NT2/D1 (cell line): ENCODE data around the gene MACROD1.

Source experiments
- DNase-seq: peaks from one replicate; pipeline ENCODE4 v3.0.0-alpha.2; 2011; ENCODE audit warnings: low read depth, low spot score
- H3K27me3 ChIP-seq: 2 replicates; pipeline ENCODE4 v1.6.0; 2011; ENCODE audit warnings: mild to moderate bottlenecking; ENCODE audit not compliant: insufficient read length, insufficient read depth
- H3K36me3 ChIP-seq: 2 replicates; pipeline ENCODE4 v1.6.1; 2011; ENCODE audit warnings: mild to moderate bottlenecking, low read length, mixed read lengths; ENCODE audit not compliant: insufficient read depth, insufficient read length
- H3K4me1 ChIP-seq: 2 replicates; pipeline ENCODE4 v1.5.1; 2011; ENCODE audit not compliant: insufficient read depth, insufficient read length
- H3K4me3 ChIP-seq: 2 replicates; pipeline ENCODE4 v1.5.1; 2011; ENCODE audit warnings: low read depth; ENCODE audit not compliant: insufficient read length
- H3K9ac ChIP-seq: 2 replicates; pipeline ENCODE4 v1.6.0; 2011; ENCODE audit warnings: low read depth; ENCODE audit not compliant: insufficient read length
- H3K9me3 ChIP-seq: 2 replicates; pipeline ENCODE4 v1.5.1; 2011; ENCODE audit warnings: mild to moderate bottlenecking, low read length; ENCODE audit not compliant: insufficient read depth
- SUZ12 ChIP-seq: IDR thresholded peaks from 2 replicates; pipeline ENCODE4 v1.6.1; 2011; ENCODE audit not compliant: insufficient read length, insufficient read depth; ENCODE audit errors: extremely low read depth
- YY1 ChIP-seq: IDR thresholded peaks from 2 replicates; pipeline ENCODE4 v1.6.1; 2011; ENCODE audit not compliant: insufficient read length, insufficient read depth
- ZNF274 ChIP-seq: IDR thresholded peaks from 2 replicates; pipeline ENCODE4 v1.6.1; 2011; ENCODE audit warnings: mild to moderate bottlenecking, low read depth, low read length

The MACROD1 gene

GRCh38 chr11:64110465-64111375, 55.2 kb downstream of the MACROD1 start:
- no peak overlapping the region for H3K4me3 ChIP-seq
- peaks cover 49% of the 10 kb centered on the region for H3K27me3 ChIP-seq
- no peaks in the 10 kb centered on the region for H3K36me3 ChIP-seq
- TF ChIP-seq ZNF274 (no peak), YY1 (no peak), SUZ12 (no peak)
- peaks cover 11% of the 10 kb centered on the region for H3K4me1 ChIP-seq
- no peak overlapping the region for H3K9ac ChIP-seq
- no peak for DNase-seq
- no peaks in the 10 kb centered on the region for H3K9me3 ChIP-seq

- Histone ChIP-seq H3K36me3 (no peaks in the 10 kb centered on the region), H3K9ac (no peak overlapping the region), H3K4me1 (peaks cover 13% of the 10 kb centered on the region), H3K4me3 (no peak overlapping the region), H3K27me3 (peaks cover 45% of the 10 kb centered on the region), H3K9me3 (no peaks in the 10 kb centered on the region)
- TF ChIP-seq SUZ12 (no peak), YY1 (no peak), ZNF274 (no peak)
- no peak for DNase-seq
These were observed 56.6 kb downstream of the MACROD1 start for GRCh38 chr11:64109332-64109731.

GRCh38 chr11:64107303-64107702, 58.6 kb downstream of the MACROD1 start:
- no peak overlapping the region for H3K4me3 ChIP-seq
- TF ChIP-seq YY1 (no peak), SUZ12 (no peak), ZNF274 (no peak)
- H3K27me3 ChIP-seq, result peaks cover 35% of the 10 kb centered on the region
- no peak overlapping the region for H3K9ac ChIP-seq
- no peaks in the 10 kb centered on the region for H3K9me3 ChIP-seq
- no peaks in the 10 kb centered on the region for H3K36me3 ChIP-seq
- peaks cover 19% of the 10 kb centered on the region for H3K4me1 ChIP-seq
- DNase-seq, result no peak

GRCh38 chr11:64104632-64105031, 61.3 kb downstream of the MACROD1 start:
- H3K27me3 ChIP-seq, result peaks cover 36% of the 10 kb centered on the region
- no peak overlapping the region for H3K4me3 ChIP-seq
- DNase-seq, result no peak
- H3K36me3 ChIP-seq, result no peaks in the 10 kb centered on the region
- H3K9ac ChIP-seq, result no peak overlapping the region
- no peaks in the 10 kb centered on the region for H3K9me3 ChIP-seq
- no peak for TF ChIP-seq ZNF274
- peaks cover 19% of the 10 kb centered on the region for H3K4me1 ChIP-seq

GRCh38 chr11:64103277-64103985, 62.5 kb downstream of the MACROD1 start:
- no peak overlapping the region for H3K9ac ChIP-seq
- no peaks in the 10 kb centered on the region for H3K36me3 ChIP-seq
- H3K9me3 ChIP-seq, result no peaks in the 10 kb centered on the region
- no peak overlapping the region for H3K4me3 ChIP-seq
- peaks cover 19% of the 10 kb centered on the region for H3K4me1 ChIP-seq
- H3K27me3 ChIP-seq, result peaks cover 43% of the 10 kb centered on the region
- TF ChIP-seq YY1 (no peak), SUZ12 (no peak), ZNF274 (no peak)
- no peak for DNase-seq

- H3K4me1 ChIP-seq, result peaks cover 16% of the 10 kb centered on the region
- no peaks in the 10 kb centered on the region for H3K36me3 ChIP-seq
- H3K27me3 ChIP-seq, result peaks cover 49% of the 10 kb centered on the region
- no peak for TF ChIP-seq YY1
- no peak for TF ChIP-seq ZNF274
- no peak for TF ChIP-seq SUZ12
- no peaks in the 10 kb centered on the region for H3K9me3 ChIP-seq
- H3K9ac ChIP-seq, result no peak overlapping the region
- DNase-seq, result no peak
- H3K4me3 ChIP-seq, result no peak overlapping the region
These were observed 63.7 kb downstream of the MACROD1 start for GRCh38 chr11:64102005-64102738.

GRCh38 chr11:64101461-64101860, 64.5 kb downstream of the MACROD1 start:
- peaks cover 18% of the 10 kb centered on the region for H3K4me1 ChIP-seq
- H3K9me3 ChIP-seq, result no peaks in the 10 kb centered on the region
- no peak for DNase-seq
- no peak overlapping the region for H3K9ac ChIP-seq
- peaks cover 53% of the 10 kb centered on the region for H3K27me3 ChIP-seq
- H3K36me3 ChIP-seq, result no peaks in the 10 kb centered on the region
- no peak overlapping the region for H3K4me3 ChIP-seq
- TF ChIP-seq ZNF274 (no peak), SUZ12 (no peak), YY1 (no peak)
